ENCODE data around the gene DCD. TPM values are rescaled to one million over a fixed set of nuclear protein-coding genes. Genes with fewer than 3 reads are reported as not detected.
"Not testable (repeated sequence)": the region's sequence is repeated elsewhere in the genome, so short reads cannot be mapped to it uniquely, and the experiment has no call there.

The DCD gene
- total RNA-seq, 1 donor from 2014 or later = not detected

DNA sequence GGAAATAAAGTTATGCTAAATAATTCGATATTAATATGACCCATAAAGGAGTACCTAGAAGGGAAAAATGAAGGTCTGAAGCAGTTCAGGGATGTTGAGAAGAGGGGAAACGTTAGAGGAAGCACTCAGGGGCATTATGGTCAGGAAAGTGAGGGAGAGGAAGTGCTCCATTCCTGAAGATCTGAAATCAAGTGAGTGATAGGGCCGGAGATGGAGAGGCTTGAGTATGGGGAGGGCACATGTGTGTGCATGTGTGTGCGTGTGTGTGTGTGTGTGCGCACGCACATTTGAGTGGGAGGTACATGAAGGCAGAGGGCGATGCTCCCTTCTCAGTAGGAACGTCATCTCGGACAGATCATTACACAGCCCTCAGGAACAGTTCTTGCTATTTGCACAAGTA, 4.9 kb upstream of the DCD start:
- no peak for DNase-seq (ENCODE audit: low spot score)

DNA sequence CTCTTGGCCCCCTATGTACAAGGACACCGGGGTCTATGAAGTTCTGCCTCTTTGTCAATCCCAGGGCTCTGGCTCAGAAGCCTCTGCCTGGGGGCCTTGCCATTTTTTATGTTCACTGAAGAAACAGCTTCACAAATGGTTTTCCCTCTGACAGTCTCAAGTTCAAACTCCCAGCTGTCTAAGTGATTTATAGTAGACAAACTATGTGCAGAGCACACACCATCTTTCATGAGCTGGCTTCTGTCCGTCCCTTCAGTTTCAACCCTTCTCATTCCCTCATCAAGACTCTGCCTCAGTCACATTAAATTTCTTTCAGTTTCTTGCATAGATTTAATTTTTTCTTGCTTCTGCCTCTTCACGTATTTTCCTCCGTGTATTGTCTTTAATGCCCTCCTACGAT, 2.7 kb upstream of the DCD start:
- no peak for DNase-seq (ENCODE audit: low spot score)

DNA sequence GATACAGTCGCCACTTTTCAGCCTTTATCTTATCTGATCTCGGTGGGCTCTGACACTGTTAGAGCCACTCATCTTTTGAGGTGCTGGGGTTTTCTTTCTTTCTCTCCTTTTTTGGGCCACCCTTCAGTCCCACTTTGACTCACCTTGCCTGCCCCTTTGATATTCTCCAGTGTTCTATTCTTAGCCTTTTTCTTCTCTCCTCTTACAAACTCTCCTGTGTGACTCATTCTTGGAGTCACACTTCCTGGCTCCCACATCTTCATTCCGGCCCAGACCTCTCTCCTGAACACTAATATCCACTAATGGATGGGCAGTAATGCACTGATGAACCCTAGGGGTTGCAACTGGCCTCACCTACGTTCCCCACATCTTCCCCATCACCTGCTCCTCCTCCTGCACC, 2.2 kb upstream of the DCD start:
- no peak for DNase-seq (ENCODE audit: low spot score)

DNA sequence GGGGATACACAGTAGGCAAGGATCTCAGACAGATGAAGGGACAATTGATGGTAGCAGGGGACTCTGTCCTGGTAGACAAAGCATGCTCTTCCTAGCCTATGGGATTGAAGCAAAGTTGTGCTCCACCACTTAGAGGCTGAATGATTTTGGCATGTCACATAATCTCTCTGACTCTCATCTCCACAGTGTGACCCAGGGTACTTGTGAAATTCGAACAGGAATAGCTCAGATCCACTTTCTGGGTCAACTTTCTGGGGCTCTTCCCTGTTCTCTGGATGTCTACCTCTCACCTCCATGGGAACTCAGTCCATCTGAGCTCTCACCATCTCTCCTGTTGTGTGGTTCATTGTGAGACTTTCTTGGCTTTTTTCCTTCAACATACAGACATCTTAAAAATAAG, 1.7 kb upstream of the DCD start:
- DNase-seq (ENCODE audit: low spot score) = no peak

DNA sequence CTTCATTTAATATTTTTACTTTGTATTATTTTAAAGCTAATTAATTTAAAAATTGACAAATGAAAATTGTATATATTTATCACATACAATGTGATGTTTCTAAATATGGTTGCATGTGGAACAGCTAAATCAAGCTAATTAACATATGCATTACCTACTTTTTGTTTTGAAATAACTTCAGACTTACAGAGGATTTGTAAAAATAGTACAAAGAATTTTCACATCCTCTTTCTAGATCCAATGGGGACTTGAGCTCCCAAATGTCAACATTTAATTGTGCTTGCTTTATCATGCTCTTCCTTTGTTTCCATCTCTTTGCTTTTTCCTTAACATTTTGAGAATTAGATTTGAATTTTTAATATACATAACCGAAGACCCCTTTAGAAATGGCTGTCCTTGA, 6.6 kb downstream of the DCD start:
- DNase-seq (ENCODE audit: low spot score) = no peak

DNA sequence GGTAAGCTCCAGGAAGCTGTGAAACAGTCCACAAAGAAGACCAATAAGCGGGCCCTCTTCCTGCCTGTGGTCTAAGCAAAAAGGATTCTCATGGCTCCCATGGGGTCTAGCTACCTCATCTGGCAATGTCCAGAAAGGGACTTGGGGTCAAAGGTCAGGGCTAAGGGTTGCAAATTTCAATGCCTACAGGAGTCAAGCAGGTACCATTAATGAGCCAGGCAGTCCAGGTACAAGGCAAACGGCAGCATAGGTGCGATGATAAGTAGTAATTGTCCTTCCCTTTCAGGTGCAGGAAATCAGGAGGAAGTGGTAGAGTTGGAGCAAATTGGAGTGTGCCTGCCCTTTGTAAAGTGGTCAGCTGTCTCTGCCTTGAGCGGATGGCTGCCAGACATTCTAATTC, 7.1 kb downstream of the DCD start:
- no peak for DNase-seq (ENCODE audit: low spot score)

DNA sequence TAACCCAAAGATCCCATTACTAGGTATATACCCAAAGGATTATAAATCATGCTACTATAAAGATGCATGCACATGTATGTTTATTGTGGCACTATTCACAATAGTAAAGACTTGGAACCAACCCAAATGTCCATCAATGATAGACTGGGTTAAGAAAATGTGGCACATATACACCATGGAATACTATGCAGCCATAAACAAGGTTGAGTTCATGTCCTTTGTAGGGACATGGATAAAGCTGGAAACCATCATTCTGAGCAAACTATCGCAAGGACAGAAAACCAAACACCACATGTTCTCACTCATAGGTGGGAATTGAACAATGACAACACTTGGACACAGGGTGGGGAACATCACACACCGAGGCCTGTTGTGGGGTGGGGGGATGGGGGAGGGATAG, 9.1 kb downstream of the DCD start:
- not testable (repeated sequence) for DNase-seq (ENCODE audit: low spot score)

DNA sequence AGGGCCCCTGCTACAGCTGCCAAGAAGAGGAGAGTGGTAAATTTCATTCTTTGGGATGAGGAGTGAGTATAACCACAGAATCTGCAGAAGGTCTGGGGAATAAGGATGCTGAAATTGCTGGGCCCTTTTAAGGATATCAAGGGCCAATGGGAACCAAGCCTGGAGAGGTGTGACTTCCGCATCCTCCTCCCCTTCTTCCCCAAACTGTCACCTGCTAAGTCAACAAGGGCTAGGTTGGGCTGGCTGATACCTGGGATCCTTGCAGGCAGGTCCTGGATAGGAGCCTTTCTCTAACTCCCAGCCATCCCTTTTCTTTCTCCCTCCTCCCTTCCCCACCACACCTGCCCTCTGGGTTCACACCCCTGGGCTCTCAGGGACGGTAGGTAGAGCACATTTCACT, 13.4 kb downstream of the DCD start, which contains the start of gene LACRT:
Gene LACRT (minus strand): TSS at position 101 of the 400 bp plus-strand sequence. CDS start 54 bp downstream, at position 47.
- no peak for DNase-seq (ENCODE audit: low spot score)

DNA sequence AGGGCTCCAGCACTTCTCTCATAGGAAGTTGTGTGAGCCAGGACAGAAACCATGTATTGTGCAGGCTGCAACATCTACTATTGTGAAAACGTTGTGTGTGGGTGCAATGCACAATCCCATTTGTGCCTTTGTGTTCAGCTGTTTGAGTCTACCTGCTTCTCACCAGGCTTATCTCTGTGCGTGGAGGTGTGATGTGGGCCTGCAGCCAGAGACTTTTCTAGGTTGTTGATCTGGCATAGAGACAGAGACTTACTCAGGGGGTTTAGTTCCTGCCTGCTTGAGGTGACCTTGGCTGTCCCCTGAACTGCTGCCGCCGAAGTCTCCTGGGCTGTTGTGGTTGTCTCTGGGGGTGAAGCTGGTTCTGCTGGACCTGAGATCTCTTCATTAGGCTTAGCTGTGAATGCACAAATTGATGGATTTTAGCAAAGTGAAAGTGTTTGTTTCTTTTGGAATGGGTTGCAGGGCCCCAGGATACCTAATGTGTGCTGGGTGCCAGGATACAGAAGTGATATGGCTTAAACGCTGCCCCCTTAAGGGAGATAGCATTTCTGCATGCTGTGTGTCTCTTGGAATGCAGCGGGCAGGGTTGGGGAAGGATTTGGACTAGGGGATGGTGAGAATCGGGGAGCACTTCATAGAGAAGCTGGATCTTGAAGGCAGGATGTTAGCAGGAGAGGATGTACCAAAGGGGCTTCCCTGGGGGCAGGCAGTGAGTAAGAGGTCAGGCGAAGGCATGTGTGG, 16.0 kb downstream of the DCD start:
- DNase-seq (ENCODE audit: low spot score) = no peak

DNA sequence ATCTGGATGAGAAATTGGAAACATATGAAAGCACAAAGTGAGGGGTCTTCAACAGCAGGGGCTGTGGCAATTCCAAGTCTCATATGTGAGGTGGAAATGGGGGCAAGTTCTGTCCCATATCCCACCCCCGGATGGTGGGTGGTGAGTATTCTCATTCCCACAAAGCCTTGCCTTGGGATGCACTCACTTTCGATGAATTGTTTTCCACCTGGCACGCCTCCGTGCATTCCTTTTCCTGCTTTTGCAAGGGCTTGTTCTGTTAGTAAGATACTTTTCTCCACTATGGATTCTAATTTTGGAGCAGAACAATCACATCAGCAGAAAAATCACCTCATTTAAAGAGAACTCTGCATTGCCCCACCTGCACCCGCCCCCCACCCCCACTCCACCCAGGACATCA, 16.6 kb downstream of the DCD start:
- no peak for DNase-seq (ENCODE audit: low spot score)

DNA sequence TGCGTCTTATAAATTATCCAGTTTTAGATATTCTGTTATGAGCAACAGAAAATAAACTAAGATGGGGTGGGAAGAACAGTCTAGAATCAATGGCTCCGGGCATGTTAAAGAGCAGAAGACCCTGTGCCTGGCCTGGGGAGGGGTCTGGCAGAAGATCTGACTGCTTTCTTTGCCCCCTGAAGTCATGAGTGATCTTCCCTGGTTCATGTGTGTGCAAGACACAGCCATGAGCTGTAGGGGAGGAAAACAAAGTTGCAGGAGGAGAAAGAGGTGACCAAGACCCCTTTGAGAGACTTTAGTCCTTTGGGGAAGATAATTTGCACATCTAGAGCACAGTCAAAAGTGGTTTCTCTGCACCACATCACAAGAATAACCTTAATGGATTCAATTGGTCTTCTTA, 18.2 kb downstream of the DCD start:
- DNase-seq (ENCODE audit: low spot score) = no peak

DNA sequence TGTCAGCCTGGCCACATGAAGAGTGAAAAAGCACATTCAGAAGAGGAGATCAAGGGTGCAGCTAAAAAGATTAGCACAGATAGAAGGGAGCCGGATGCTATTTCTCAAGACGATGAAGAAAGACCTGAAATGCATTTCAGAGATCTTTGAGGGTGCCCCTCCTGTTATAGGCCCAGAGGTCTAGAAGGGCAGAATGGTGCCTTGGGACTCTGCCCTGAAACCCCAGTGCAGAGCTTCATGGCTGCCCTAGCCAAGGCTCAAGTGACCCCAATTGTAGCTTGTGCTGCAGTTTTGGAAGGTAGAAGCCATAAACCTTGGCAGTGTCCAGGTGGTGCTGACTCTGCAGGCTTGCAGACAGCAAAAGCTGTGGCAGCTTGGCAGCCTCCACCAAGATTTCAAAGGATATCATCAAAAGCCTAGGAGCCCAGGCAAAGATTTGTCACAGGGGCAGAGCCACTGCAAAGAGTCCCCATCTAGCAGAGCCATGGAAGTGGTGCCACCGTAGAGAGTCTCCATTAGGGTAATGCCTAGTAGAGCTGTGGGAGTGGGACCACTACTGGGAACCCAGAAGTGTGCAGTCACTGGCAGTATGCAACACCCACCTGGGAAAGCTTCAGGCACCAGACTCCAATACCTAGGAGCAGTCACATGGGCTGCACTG, 19.8 kb downstream of the DCD start:
- DNase-seq (ENCODE audit: low spot score) = no peak

DNA sequence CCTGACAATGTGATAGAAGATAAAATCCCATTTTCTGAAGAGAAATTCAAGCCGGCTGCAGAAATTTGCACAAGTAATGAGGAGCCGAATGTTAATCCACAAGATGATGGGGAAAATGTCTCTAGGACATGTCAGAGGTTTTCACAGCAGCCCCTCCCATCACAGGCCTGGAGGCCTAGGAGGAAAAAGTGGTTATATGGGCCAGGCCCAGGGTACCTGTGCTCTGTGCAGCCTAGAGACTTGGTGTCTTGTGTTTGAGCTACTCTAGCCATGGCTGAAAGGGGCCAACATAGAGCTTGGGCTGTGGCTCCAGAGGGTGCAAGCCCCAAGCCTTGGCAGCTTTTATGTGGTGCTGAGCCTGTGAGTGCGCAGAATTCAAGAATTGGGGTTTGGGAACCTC, 20.9 kb downstream of the DCD start:
- no peak for DNase-seq (ENCODE audit: low spot score)

DNA sequence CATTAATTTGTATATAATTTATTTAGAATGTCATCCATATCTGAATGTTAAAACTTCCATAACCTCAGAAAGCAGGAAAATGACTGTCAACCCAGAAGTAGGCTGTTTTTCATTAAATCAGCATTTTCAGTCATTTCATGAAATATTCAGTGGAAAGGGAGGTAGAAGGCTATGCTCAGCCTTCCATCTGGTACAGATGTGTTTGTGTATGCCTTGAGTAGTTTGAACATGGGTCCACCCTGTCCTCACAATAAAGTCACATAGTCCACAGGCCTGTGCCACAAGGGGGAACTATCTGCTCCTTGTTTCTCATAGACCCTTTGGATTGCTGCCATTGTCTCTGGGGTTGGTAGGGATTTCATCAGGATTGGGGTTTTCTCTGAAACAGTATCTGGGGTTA, 22.6 kb downstream of the DCD start:
- no peak for DNase-seq (ENCODE audit: low spot score)

DNA sequence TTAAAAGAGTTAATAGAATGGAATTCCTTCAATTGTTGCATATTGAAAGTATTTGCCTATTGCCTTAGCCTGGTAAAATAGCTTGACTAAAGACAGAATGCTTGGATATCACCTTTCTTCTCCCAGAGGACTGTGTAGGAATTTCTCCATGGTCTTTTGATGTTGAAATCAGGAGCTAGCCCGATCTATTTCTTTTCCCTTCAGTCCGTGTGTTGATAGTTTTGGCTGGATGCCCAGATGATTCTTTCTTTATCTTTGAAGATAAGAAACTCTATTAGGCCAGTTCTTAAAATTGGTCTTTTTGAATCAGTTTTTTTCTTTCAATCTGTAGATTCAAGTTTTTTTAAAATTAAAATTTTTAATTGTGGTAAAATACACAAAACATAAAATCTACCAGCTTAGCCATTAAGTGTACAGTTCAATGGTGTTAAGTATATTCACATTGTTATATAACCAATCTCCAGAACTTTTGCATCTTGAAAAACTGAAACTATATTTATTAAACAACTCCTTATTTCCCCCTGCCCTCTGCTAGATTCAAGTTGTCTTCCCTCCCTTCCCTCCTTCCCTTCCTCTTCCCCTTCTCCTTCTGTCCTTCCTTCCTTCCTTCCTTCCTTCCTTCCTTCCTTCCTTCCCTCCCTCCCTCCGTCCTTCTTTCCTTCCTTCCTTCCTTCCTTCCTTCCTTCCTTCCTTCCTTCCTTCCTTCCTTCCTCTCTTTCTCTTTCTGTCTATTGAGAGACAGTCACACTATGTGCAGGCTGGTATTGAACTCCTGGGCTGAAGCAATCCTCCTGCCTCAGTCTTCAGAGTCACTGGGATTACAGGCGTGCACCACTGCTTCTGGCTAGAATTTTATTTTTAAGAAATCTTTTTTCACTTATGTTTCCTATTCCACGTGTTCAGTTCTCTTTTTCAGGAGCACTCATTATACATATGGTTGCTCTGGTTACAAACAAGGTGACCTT, 23.6 kb downstream of the DCD start:
- peak; percentile 33 for DNase-seq (ENCODE audit: low spot score)

DNA sequence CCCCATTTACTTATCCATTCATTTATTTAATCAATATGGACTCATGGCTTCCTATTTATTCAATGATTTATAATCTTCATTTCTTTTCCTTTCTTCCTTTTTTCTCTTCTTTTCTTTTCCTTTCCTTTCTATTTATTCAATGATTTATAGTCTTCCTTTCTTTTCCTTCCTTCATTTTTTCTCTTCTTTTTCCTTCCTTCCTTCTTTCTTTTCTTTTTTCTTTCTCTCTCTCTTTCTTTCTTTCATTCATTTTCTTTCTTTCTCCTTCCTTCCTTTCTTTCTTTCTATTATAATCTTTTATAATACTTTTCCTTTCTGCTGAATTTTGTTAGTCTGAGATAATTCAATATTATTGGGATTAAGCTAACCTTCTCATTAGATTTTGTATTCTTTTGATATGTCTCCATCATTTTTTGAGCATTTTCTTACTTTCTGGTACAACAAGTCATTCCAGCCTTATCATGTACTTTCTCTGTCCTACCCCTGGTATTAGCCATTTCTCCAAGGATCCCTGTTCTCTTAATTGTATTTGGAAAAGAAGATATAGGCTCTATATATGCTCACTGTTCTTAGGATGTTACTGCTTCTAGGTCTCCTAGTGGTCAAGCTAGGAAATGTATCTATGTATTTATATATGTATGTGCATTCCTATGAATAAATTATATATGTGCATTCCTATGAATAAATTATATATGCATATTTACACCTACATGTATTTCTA, 25.5 kb downstream of the DCD start:
- DNase-seq (ENCODE audit: low spot score) = no peak

DNA sequence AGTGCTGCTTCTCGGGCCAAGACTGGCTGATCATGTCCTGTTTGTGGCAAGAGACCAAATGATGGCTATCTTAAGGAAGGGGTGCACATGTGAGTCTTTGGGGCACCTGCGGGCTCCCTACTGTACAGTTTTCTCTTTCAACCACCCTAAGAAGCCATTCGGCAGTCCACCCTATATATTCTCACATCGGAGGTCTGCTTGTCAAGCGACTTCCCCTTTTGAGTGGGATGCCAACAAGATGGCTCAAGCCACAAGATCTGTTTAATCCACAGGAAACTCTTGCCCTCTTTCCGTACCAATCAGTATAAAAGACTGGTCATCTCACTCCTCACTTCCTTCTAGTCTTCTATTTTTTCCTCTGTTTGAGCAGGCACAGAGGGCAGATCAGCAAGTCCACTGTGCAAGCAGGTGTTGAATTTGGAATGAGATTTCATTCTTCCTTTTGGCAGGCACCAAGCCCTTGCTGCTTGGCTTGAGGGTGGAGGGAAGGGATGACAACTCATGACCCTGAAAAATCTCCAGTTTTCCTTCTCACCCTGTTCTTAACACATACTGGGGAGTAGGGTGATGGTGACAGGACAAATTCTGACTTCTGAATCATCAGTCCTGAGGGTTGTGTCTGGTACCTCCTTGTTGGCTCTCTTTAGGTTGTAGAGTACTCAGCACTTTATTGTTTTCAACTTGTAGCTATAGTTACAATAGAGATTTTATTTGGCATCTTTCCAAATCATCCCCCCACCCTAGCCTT, 31.1 kb downstream of the DCD start:
- no peak for DNase-seq (ENCODE audit: low spot score)

DNA sequence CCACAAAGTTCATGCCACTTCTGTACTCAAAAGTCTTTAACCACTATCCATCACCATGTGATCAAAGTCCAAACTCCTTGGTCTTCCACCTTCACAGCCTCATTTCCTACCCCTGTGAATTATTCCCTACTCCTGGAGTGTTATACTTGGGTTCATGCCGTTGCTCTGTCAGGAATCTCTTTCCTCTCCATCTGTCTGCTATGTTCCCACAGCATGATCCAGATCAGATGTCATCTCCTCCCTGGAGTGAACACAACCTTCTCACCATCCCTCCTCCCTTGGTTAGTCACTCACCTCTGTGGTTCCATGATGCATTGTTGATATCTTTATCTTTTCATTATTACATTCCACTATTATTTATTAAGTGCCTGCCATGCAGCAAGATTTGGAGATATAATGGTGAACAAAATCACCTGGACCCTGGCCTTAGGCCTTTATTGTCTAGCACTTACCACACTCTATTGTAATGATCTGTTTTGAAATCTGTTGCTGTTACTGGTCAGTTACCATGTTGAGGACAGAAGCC, 35.9 kb downstream of the DCD start:
- no peak for DNase-seq (ENCODE audit: low spot score)

DNA sequence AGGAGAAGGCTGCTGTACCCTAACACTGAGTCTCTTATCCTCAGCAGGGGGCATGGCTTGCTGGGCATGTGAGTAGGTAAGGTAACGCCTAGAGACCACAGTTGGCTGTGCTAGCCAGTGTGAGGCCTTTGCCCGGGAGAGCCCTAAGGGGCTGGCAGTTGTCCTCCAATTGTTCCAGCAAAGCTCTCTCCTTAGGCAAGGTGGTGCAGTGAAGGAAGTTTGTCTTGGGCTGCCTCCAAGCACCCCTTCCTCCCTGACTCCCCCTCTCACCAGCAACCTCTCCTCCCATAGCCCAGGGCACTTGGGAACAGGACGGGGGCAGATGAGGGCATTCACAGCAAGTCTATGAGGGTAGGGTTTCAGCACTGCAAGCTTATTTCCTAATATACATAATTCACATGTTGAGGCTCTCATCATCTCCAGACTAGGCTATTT, 36.4 kb downstream of the DCD start:
- DNase-seq (ENCODE audit: low spot score) = no peak

DNA sequence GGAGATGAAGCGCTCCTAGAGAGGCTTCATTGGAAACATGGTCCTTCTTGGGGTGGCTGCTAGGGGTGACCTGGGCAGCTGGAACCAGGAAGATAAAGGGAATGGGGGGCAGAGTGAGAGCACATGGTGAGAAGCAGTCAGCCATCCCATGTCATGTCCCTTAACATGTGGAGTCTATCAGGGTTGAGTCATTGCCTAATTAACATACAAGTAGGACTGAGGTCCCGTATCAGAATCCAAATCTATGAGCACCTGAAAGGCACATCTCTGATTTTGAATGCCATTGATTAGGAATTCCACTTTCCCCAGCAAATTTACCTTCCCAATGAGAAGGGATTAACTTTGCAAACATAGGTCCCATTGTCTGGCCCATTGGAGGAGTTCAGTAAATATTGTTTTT, 39.4 kb downstream of the DCD start:
- DNase-seq (ENCODE audit: low spot score) = no peak

DNA sequence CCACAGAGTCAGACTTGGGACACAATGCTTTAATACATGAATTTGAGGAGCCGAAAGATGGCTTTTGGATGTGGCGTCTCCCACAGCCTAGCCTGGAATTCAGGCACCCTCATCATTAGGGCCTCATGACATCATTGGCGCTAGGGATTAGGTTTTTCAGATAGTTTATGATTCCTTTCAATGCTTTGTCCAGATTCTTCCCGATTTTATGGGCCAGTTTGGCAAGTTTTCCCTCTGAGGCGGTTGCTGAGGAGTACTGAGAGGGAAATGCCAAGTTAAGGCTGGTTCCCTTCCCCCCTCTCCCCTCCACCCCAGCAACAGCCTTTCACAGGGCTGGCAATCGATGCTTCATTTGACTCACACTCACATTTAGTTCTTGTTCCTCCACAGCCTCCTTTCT, 40.0 kb downstream of the DCD start:
- DNase-seq (ENCODE audit: low spot score) = no peak
